Prostate gland (tissue), 2 donors: Measurements from ENCODE around the gene OSBPL1A. TPM values are rescaled to one million over a fixed set of nuclear protein-coding genes. Genes with fewer than 3 reads are reported as not detected.

Source experiments
- DNase-seq: peaks from one replicate; pipeline ENCODE4 v3.0.0-alpha.2; 2019; ENCODE audit warnings: low spot score
- H3K27ac ChIP-seq, 2 donors: fragments of 200-600 bp; sonication (generic); 2 replicates each; pipeline ENCODE4 v1.5.1; 2017 to 2019
- H3K27me3 ChIP-seq: fragments of 200-600 bp; sonication (generic); replicated peaks from 2 replicates; pipeline ENCODE4 v1.5.1; 2019; ENCODE audit not compliant: insufficient read depth
- H3K36me3 ChIP-seq, 2 donors: fragments of 200-600 bp; sonication (generic); 1 replicate in 1 of 2; 2 replicates in 1 of 2; pipeline versions ENCODE4 v1.5.1 to v1.8.1; 2017 to 2019
- H3K4me1 ChIP-seq: fragments of 200-600 bp; sonication (generic); replicated peaks from 2 replicates; pipeline ENCODE4 v1.5.1; 2019
- H3K4me3 ChIP-seq, 2 donors: fragments of 200-600 bp; sonication (generic); 2 replicates each; pipeline ENCODE4 v1.5.1; 2017 to 2019
- H3K9me3 ChIP-seq: fragments of 200-600 bp; sonication (generic); 2 replicates; pipeline ENCODE4 v1.5.1; 2017
- CTCF ChIP-seq, 4 experiments: fragments of 200-600 bp in 2 of 4; fragments of 450-650 bp in 2 of 4; sonication (generic) in 2 of 4; IDR thresholded peaks; 1 replicate in 3 of 4; 2 replicates in 1 of 4; pipeline ENCODE4 v1.5.1; 2016 to 2019; ENCODE audit warnings: antibody characterized with exemption in 4 of 4, mild to moderate bottlenecking in 2 of 4, moderate library complexity in 2 of 4
- POLR2A ChIP-seq: fragments of 450-650 bp; IDR thresholded peaks from one replicate; pipeline ENCODE4 v1.6.1; 2016; ENCODE audit warnings: antibody characterized with exemption, mild to moderate bottlenecking
- POLR2AphosphoS5 ChIP-seq: sonication (generic); formaldehyde crosslinking; IDR thresholded peaks from one replicate; pipeline ENCODE4 v1.6.1; 2017; ENCODE audit warnings: antibody characterized with exemption
- WGBS: methylation state at CpG from one replicate; pipeline ENCODE4 v1.1.5; 2018; 5-methylcytosine and 5-hydroxymethylcytosine counted together
- intact Hi-C: fragments of 100-400 bp; cut with DNase I; formaldehyde crosslinking; loops from one replicate; pipeline ENCODE4 v1.14.2; 2022
- total RNA-seq, 2 donors: library from RNA; depleted of rRNA; stranded (reverse); fragments of >200 nt; gene quantifications; one replicate each; pipeline ENCODE4 v1.1.0, GENCODE V29; 2016

Gene OSBPL1A
- total RNA-seq, 2 donors from 2014 or later = 33.7 to 39.1 TPM

DNA sequence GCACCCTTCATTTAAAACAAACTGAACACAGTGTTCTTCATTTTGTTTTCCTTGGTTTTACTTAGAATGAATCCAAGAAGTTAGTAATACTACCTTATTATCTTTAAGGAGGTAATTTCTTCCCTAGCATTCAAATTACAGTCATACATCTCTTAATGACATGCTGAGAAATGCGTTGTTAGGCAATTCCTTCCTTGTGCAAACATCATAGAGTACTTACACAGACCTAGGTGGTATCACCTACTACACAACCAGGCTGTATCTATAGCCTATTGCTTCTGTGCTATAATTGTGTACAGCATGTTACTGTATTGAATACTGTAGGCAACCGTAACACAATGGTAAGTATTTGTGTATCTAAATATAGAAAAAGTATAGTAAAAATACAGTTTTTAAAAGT, 267.1 kb downstream of the OSBPL1A start:
- Histone ChIP-seq H3K4me3 (no peak overlapping the region), H3K27me3 (no peaks in the 10 kb centered on the region), H3K4me1 (no peaks in the 10 kb centered on the region), H3K9me3 (no peaks in the 10 kb centered on the region), H3K36me3 (no peaks in the 10 kb centered on the region), H3K27ac (no peak overlapping the region)
- TF ChIP-seq POLR2AphosphoS5 = no peak
- 73% methylated on average over 2 of the region's 2 CpGs for WGBS
- intact Hi-C loops = no loop called here
- DNase-seq = no peak

- H3K4me1 ChIP-seq = no peaks in the 10 kb centered on the region
- H3K4me3 ChIP-seq = no peak overlapping the region
- H3K9me3 ChIP-seq = no peaks in the 10 kb centered on the region
- DNase-seq = no peak
- TF ChIP-seq CTCF (IDR thresholded peaks at IDR 0.05) = no peak
- TF ChIP-seq POLR2AphosphoS5 = no peak
- no peak for TF ChIP-seq POLR2A
- H3K27ac ChIP-seq = no peak overlapping the region
- no peaks in the 10 kb centered on the region for H3K36me3 ChIP-seq
- WGBS = 97% methylated on average over 4 of the region's 4 CpGs
- H3K27me3 ChIP-seq = no peaks in the 10 kb centered on the region
- intact Hi-C loops = no loop called here
Observed at GRCh38 chr18:24128700-24129099, 268.9 kb downstream of the OSBPL1A start.

DNA sequence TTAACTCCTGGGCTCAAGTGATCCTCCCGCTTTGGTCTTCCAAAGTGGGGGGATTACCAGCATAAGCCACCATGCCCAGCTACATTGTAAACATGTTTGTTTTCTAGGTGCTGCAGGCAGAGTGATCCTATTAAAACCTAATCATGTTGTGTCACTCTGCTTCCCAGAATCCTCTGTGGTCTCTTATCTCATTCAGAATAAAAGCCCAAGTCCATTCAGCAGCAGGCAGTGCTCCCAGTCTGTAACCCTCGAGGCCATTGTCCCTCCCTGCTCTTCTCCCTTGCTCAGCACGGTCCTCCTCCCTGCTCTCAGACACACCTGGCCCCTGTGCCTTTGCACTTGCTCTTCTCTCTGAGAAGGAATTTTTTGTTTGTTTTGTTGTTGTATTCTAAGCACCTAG, 269.9 kb downstream of the OSBPL1A start:
- TF ChIP-seq CTCF (IDR thresholded peaks at IDR 0.05) (no peak), POLR2AphosphoS5 (no peak), POLR2A (no peak)
- Histone ChIP-seq H3K36me3 (no peaks in the 10 kb centered on the region), H3K4me3 (no peak overlapping the region), H3K27me3 (no peaks in the 10 kb centered on the region), H3K4me1 (no peaks in the 10 kb centered on the region), H3K9me3 (no peaks in the 10 kb centered on the region), H3K27ac (no peak overlapping the region)
- DNase-seq = no peak
- 85% methylated on average over 3 of the region's 3 CpGs for WGBS
- intact Hi-C loops = no loop called here

DNA sequence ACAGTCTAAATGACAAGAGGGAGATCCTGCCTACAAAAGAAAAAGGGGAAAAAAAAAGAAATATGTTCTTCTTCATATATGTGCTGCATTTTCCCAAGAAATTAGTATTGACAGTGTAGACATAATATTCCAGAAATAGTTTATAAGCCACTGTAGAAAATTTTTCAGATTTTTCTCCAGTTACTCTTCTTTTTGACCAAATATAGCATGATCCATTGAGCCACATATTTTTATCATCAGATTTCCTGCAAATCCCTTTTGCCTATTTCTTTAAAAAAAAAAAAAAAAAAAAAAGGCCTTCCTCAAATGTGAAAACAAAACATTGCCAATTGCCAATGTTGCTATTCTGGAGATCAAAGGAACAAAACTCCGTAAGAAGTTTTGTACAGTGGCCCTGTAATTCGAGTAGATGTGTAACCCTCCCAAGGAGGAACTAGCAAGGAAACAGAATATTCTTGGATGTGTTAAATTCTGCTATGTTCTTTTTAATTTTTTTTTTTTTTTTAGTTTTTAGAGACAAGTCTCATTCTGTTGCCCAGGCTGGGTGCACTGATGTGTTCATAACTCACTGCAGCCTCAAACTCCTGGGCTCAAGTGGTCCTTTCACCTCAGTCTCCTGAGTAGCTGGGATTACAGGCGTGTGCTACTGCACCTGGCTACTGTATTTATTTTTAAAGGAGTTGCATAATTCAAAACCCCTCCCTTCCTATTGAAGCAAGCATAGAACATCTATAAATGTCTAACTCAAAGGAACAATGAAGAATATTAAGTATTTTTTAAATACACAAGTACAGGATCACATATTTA, 271.3 kb downstream of the OSBPL1A start:
- H3K9me3 ChIP-seq = no peaks in the 10 kb centered on the region
- 21% methylated on average over 3 of the region's 3 CpGs for WGBS
- no peak overlapping the region for H3K4me3 ChIP-seq
- intact Hi-C loops = no loop called here
- no peaks in the 10 kb centered on the region for H3K27me3 ChIP-seq
- no peaks in the 10 kb centered on the region for H3K4me1 ChIP-seq
- no peak overlapping the region for H3K27ac ChIP-seq
- H3K36me3 ChIP-seq = no peaks in the 10 kb centered on the region
- TF ChIP-seq POLR2AphosphoS5 (no peak), POLR2A (no peak), CTCF (IDR thresholded peaks at IDR 0.05) (no peak)
- no peak for DNase-seq

GRCh38 chr18:24121625-24122024, 276.0 kb downstream of the OSBPL1A start:
- Histone ChIP-seq H3K4me1 (no peaks in the 10 kb centered on the region), H3K27ac (no peak overlapping the region), H3K9me3 (no peaks in the 10 kb centered on the region), H3K36me3 (no peaks in the 10 kb centered on the region), H3K4me3 (no peak overlapping the region), H3K27me3 (no peaks in the 10 kb centered on the region)
- TF ChIP-seq CTCF (IDR thresholded peaks at IDR 0.05) (no peak), POLR2A (no peak), POLR2AphosphoS5 (no peak)
- DNase-seq = no peak
- intact Hi-C loops = no loop called here
- 100% methylated on average over 2 of the region's 2 CpGs for WGBS
